GM23338 (cell line): ENCODE results near the gene PCDHGA1. TPM values are rescaled to one million over a fixed set of nuclear protein-coding genes. Genes with fewer than 3 reads are reported as not detected.

Experiments used
- ATAC-seq: fragments of 200-7000 bp; cut with Tn5 transposase; 3 replicates; pipeline ENCODE4 v1.9.1; 2020
- DNase-seq: peaks from one replicate; pipeline ENCODE4 v3.0.0-alpha.2; 2015; ENCODE audit warnings: low spot score
- H2AFZ ChIP-seq: fragments of 200-600 bp; sonication (generic); 2 replicates; pipeline ENCODE4 v1.8.0; 2016; ENCODE audit warnings: antibody characterized with exemption, mild to moderate bottlenecking, moderate library complexity
- H3F3A ChIP-seq: fragments of 200-600 bp; sonication (generic); replicated peaks from 2 replicates; pipeline ENCODE4 v1.8.0; 2017; ENCODE audit warnings: antibody characterized with exemption, mixed run types, low read depth
- H3K27ac ChIP-seq: fragments of 200-600 bp; sonication (generic); 2 replicates; pipeline ENCODE4 v1.6.1; 2016; ENCODE audit warnings: low read depth
- H3K27me3 ChIP-seq: fragments of 200-600 bp; sonication (generic); 2 replicates; pipeline ENCODE4 v1.8.0; 2016; ENCODE audit warnings: mild to moderate bottlenecking, mixed run types, moderate library complexity; ENCODE audit not compliant: insufficient read depth
- H3K36me3 ChIP-seq: fragments of 200-600 bp; sonication (generic); 2 replicates; pipeline ENCODE4 v1.8.0; 2016; ENCODE audit warnings: mild to moderate bottlenecking; ENCODE audit not compliant: insufficient read depth
- H3K4me1 ChIP-seq: fragments of 200-600 bp; sonication (generic); 2 replicates; pipeline ENCODE4 v1.8.0; 2016; ENCODE audit warnings: mild to moderate bottlenecking, moderate library complexity; ENCODE audit not compliant: insufficient read depth
- H3K4me2 ChIP-seq: fragments of 200-600 bp; sonication (generic); 2 replicates; pipeline ENCODE4 v1.7.1; 2017; ENCODE audit warnings: mixed run types
- H3K4me3 ChIP-seq: fragments of 200-600 bp; sonication (generic); 2 replicates; pipeline ENCODE4 v1.6.1; 2016; ENCODE audit warnings: mixed run types
- H3K79me2 ChIP-seq: fragments of 200-600 bp; sonication (generic); replicated peaks from 2 replicates; pipeline ENCODE4 v1.8.0; 2017; ENCODE audit warnings: mild to moderate bottlenecking; ENCODE audit not compliant: insufficient read depth
- H3K9me2 ChIP-seq: fragments of 200-600 bp; sonication (generic); 2 replicates; pipeline ENCODE4 v1.8.0; 2017; ENCODE audit not compliant: insufficient read depth
- H4K20me1 ChIP-seq: fragments of 200-600 bp; sonication (generic); replicated peaks from 2 replicates; pipeline ENCODE4 v1.8.0; 2017; ENCODE audit warnings: mild to moderate bottlenecking; ENCODE audit not compliant: insufficient read depth
- H3K27ac Mint-ChIP-seq: 2 replicates; pipeline ENCODE4 v1.8.0; 2020; ENCODE audit warnings: inconsistent platforms, mild to moderate bottlenecking, moderate library complexity, mixed read lengths
- H3K27me3 Mint-ChIP-seq: 3 replicates; pipeline ENCODE4 v1.8.0; 2022; ENCODE audit warnings: low read depth, mild to moderate bottlenecking, moderate library complexity, mixed read lengths, inconsistent platforms; ENCODE audit not compliant: insufficient read depth, poor library complexity
- H3K36me3 Mint-ChIP-seq: 3 replicates; pipeline ENCODE4 v1.8.0; 2021; ENCODE audit warnings: low read depth, mild to moderate bottlenecking, inconsistent platforms, moderate library complexity, mixed read lengths
- H3K4me1 Mint-ChIP-seq: 3 replicates; pipeline ENCODE4 v1.8.0; 2020; ENCODE audit warnings: mild to moderate bottlenecking, inconsistent platforms, mixed read lengths
- H3K4me3 Mint-ChIP-seq: 3 replicates; pipeline ENCODE4 v1.8.0; 2021; ENCODE audit warnings: moderate library complexity, mild to moderate bottlenecking, inconsistent platforms, mixed read lengths
- H3K9me3 Mint-ChIP-seq: 3 replicates; pipeline ENCODE4 v1.8.0; 2020; ENCODE audit warnings: moderate library complexity, mild to moderate bottlenecking, inconsistent platforms, mixed read lengths
- CREB1 ChIP-seq: fragments of 250-450 bp; sonication (Bioruptor Pico); IDR thresholded peaks from 2 replicates; pipeline ENCODE4 v1.5.0; 2020; ENCODE audit warnings: low read depth, mild to moderate bottlenecking, moderate library complexity
- ETS1 ChIP-seq: IDR thresholded peaks from 2 replicates; pipeline ENCODE4 v1.6.1; 2016; ENCODE audit warnings: antibody characterized with exemption
- EZH2 ChIP-seq: fragments of 200-600 bp; sonication (generic); IDR thresholded peaks from one replicate; pipeline ENCODE4 v1.8.0; 2017; ENCODE audit warnings: antibody characterized with exemption, mild to moderate bottlenecking, low read depth; ENCODE audit not compliant: unreplicated experiment
- EZH2phosphoT487 ChIP-seq: fragments of 200-600 bp; sonication (generic); IDR thresholded peaks from one replicate; pipeline ENCODE4 v1.8.1; 2018; ENCODE audit warnings: antibody characterized with exemption; ENCODE audit not compliant: unreplicated experiment
- JUNB ChIP-seq: IDR thresholded peaks from one replicate; pipeline ENCODE4 v1.6.1; 2016; ENCODE audit warnings: antibody characterized with exemption; ENCODE audit not compliant: unreplicated experiment
- NANOG ChIP-seq: IDR thresholded peaks from 2 replicates; pipeline ENCODE4 v1.6.1; 2016; ENCODE audit warnings: antibody characterized with exemption, borderline replicate concordance
- POLR2AphosphoS5 ChIP-seq: IDR thresholded peaks from 2 replicates; pipeline ENCODE4 v1.6.1; 2016; ENCODE audit warnings: antibody characterized with exemption, low read depth
- REST ChIP-seq: IDR thresholded peaks from one replicate; pipeline ENCODE4 v1.6.1; 2018; ENCODE audit warnings: antibody characterized with exemption; ENCODE audit not compliant: unreplicated experiment
- STAT1 ChIP-seq: IDR thresholded peaks from one replicate; pipeline ENCODE4 v1.6.1; 2016; ENCODE audit warnings: antibody characterized with exemption; ENCODE audit not compliant: unreplicated experiment
- ZNF114 ChIP-seq: fragments of 250-450 bp; sonication (Bioruptor Pico); IDR thresholded peaks from 2 replicates; pipeline ENCODE4 v1.5.0; 2020; ENCODE audit warnings: mild to moderate bottlenecking, moderate library complexity
- ZNF331 ChIP-seq: fragments of 250-450 bp; sonication (Bioruptor Pico); IDR thresholded peaks from 2 replicates; pipeline ENCODE4 v1.5.0; 2020; ENCODE audit warnings: low read depth, mild to moderate bottlenecking, moderate library complexity
- polyA plus RNA-seq: library from polyadenylated mRNA; unstranded; fragments of >200 nt; fragmentation: Nextera tagmentation; extraction: Ambion mirVana; gene quantifications from 2 replicates; pipeline ENCODE4 v1.2.1, GENCODE V29; 2016
- total RNA-seq: library from RNA; depleted of rRNA; stranded (reverse); fragments of >200 nt; shearing (Covaris generic); gene quantifications from 2 replicates; pipeline ENCODE4 v1.2.3, GENCODE V29; 2014
- TF ChIP-seq, protein P1 (sequence below), 2 experiments: fragments of 200-600 bp in 1 of 2; sonication (generic) in 1 of 2; conservative IDR thresholded peaks; 2 replicates each; pipeline versions ENCODE4 v1.5.1 to v1.6.1; 2016 to 2017; ENCODE audit warnings: antibody characterized with exemption in 2 of 2, low read depth in 2 of 2, mild to moderate bottlenecking in 2 of 2, moderate library complexity in 1 of 2
- TF ChIP-seq, protein P2 (sequence below): fragments of 250-450 bp; sonication (Bioruptor Pico); IDR thresholded peaks from 2 replicates; pipeline ENCODE4 v1.5.0; 2020; ENCODE audit warnings: mild to moderate bottlenecking, moderate library complexity

Gene PCDHGA1
- total and polyA plus RNA-seq, 2 experiments from 2014 or later = 0.39 to 1.7 TPM

GRCh38 chr5:141501761-141502160 lies 171.4 kb downstream of the PCDHGA1 start:
- H3K36me3 ChIP-seq = no peaks in the 10 kb centered on the region
- Mint-ChIP-seq H3K4me3 (no peak overlapping the region), H3K4me1 (peaks cover 9% of the 10 kb centered on the region), H3K27ac (no peak overlapping the region), H3K27me3 (peaks cover 9% of the 10 kb centered on the region), H3K36me3 (peaks cover 17% of the 10 kb centered on the region), H3K9me3 (no peaks in the 10 kb centered on the region)
- TF ChIP-seq STAT1 (no peak), EZH2phosphoT487 (no peak), EZH2 (no peak), ZNF114 (CRISPR knock-in tag) (no peak), CREB1 (CRISPR knock-in tag) (no peak), POLR2AphosphoS5 (no peak), NANOG (no peak), REST (no peak), ETS1 (no peak), JUNB (no peak), ZNF331 (CRISPR knock-in tag) (no peak)
- TF ChIP-seq, protein P1, sequence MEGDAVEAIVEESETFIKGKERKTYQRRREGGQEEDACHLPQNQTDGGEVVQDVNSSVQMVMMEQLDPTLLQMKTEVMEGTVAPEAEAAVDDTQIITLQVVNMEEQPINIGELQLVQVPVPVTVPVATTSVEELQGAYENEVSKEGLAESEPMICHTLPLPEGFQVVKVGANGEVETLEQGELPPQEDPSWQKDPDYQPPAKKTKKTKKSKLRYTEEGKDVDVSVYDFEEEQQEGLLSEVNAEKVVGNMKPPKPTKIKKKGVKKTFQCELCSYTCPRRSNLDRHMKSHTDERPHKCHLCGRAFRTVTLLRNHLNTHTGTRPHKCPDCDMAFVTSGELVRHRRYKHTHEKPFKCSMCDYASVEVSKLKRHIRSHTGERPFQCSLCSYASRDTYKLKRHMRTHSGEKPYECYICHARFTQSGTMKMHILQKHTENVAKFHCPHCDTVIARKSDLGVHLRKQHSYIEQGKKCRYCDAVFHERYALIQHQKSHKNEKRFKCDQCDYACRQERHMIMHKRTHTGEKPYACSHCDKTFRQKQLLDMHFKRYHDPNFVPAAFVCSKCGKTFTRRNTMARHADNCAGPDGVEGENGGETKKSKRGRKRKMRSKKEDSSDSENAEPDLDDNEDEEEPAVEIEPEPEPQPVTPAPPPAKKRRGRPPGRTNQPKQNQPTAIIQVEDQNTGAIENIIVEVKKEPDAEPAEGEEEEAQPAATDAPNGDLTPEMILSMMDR (conservative IDR thresholded peaks at IDR 0.05; ENCODE audit: low read depth in 2 of 2) = no peak
- TF ChIP-seq, protein P2, sequence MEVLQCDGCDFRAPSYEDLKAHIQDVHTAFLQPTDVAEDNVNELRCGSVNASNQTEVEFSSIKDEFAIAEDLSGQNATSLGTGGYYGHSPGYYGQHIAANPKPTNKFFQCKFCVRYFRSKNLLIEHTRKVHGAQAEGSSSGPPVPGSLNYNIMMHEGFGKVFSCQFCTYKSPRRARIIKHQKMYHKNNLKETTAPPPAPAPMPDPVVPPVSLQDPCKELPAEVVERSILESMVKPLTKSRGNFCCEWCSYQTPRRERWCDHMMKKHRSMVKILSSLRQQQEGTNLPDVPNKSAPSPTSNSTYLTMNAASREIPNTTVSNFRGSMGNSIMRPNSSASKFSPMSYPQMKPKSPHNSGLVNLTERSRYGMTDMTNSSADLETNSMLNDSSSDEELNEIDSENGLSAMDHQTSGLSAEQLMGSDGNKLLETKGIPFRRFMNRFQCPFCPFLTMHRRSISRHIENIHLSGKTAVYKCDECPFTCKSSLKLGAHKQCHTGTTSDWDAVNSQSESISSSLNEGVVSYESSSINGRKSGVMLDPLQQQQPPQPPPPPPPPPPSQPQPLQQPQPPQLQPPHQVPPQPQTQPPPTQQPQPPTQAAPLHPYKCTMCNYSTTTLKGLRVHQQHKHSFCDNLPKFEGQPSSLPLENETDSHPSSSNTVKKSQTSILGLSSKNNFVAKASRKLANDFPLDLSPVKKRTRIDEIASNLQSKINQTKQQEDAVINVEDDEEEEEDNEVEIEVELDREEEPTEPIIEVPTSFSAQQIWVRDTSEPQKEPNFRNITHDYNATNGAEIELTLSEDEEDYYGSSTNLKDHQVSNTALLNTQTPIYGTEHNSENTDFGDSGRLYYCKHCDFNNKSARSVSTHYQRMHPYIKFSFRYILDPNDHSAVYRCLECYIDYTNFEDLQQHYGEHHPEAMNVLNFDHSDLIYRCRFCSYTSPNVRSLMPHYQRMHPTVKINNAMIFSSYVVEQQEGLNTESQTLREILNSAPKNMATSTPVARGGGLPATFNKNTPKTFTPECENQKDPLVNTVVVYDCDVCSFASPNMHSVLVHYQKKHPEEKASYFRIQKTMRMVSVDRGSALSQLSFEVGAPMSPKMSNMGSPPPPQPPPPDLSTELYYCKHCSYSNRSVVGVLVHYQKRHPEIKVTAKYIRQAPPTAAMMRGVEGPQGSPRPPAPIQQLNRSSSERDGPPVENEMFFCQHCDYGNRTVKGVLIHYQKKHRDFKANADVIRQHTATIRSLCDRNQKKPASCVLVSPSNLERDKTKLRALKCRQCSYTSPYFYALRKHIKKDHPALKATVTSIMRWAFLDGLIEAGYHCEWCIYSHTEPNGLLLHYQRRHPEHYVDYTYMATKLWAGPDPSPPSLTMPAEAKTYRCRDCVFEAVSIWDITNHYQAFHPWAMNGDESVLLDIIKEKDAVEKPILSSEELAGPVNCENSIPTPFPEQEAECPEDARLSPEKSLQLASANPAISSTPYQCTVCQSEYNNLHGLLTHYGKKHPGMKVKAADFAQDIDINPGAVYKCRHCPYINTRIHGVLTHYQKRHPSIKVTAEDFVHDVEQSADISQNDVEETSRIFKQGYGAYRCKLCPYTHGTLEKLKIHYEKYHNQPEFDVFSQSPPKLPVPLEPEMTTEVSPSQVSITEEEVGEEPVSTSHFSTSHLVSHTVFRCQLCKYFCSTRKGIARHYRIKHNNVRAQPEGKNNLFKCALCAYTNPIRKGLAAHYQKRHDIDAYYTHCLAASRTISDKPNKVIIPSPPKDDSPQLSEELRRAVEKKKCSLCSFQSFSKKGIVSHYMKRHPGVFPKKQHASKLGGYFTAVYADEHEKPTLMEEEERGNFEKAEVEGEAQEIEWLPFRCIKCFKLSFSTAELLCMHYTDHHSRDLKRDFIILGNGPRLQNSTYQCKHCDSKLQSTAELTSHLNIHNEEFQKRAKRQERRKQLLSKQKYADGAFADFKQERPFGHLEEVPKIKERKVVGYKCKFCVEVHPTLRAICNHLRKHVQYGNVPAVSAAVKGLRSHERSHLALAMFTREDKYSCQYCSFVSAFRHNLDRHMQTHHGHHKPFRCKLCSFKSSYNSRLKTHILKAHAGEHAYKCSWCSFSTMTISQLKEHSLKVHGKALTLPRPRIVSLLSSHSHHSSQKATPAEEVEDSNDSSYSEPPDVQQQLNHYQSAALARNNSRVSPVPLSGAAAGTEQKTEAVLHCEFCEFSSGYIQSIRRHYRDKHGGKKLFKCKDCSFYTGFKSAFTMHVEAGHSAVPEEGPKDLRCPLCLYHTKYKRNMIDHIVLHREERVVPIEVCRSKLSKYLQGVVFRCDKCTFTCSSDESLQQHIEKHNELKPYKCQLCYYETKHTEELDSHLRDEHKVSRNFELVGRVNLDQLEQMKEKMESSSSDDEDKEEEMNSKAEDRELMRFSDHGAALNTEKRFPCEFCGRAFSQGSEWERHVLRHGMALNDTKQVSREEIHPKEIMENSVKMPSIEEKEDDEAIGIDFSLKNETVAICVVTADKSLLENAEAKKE = no peak
- no peak overlapping the region for H2AFZ ChIP-seq
- no peak overlapping the region for H3K4me2 ChIP-seq
- H3K9me2 ChIP-seq = no peaks in the 10 kb centered on the region; the same call in 1 of the 2 replicates
- DNase-seq = no peak
- H3K4me3 ChIP-seq = no peak overlapping the region
- H3K4me1 ChIP-seq = peaks cover 2% of the 10 kb centered on the region; the same call in 1 of the 2 replicates
- peak; percentile 62 for ATAC-seq
- H3K27ac ChIP-seq = no peak overlapping the region
- H4K20me1 ChIP-seq = no peaks in the 10 kb centered on the region
- no peaks in the 10 kb centered on the region for H3K79me2 ChIP-seq
- H3F3A ChIP-seq = no peaks in the 10 kb centered on the region
- no peaks in the 10 kb centered on the region for H3K27me3 ChIP-seq
